ENCODE measurements around the gene HS2ST1. TPM values are rescaled to one million over a fixed set of nuclear protein-coding genes. Genes with fewer than 3 reads are reported as not detected.

The HS2ST1 gene
- total RNA-seq, 1 experiment from 2014 or later: 30.1 TPM

- TF ChIP-seq REST (IDR thresholded peaks at IDR 0.05; ENCODE audit: low read depth) (no peak), SRF (IDR thresholded peaks at IDR 0.05; ENCODE audit: low read depth) (no peak)
These were observed 2.0 kb upstream of the HS2ST1 start (continued) for GRCh38 chr1:86912281-86912900.

GRCh38 chr1:86913399-86913895, 988 bp upstream of the HS2ST1 start:
- Histone ChIP-seq H4K20me1 (ENCODE audit: insufficient read depth) (no peaks in the 10 kb centered on the region), H3K9ac (ENCODE audit: low read length) (peak overlapping the region; percentile 95), H3K9me2 (ENCODE audit: insufficient read depth) (no peaks in the 10 kb centered on the region), H3K27ac (ENCODE audit: low read depth, low read length) (peak overlapping the region; percentile 72), H2AFZ (ENCODE audit: low read depth, low read length, poor library complexity, severe bottlenecking) (peak overlapping the region; percentile 69), H3K9me3 (ENCODE audit: control insufficient read depth in 1 of 2, insufficient read depth in 1 of 2, low read depth in 1 of 2, low read length in 2 of 2) (no peaks in the 10 kb centered on the region), H3K79me2 (ENCODE audit: insufficient read depth, low read length) (peaks cover 92% of the 10 kb centered on the region), H3K4me1 (ENCODE audit: control insufficient read depth in 1 of 2, insufficient read depth in 2 of 2, low read length in 2 of 2) (peaks cover 11 to 21% of the 10 kb centered on the region in 2 experiments; a peak in 3 of 4 replicates), H3K36me3 (ENCODE audit: control insufficient read depth in 1 of 2, insufficient read depth in 2 of 2, low read length in 2 of 2) (no peaks in the 10 kb centered on the region), H3K4me2 (ENCODE audit: low read length) (peak overlapping the region; percentile 73), H3K4me3 (replicated peaks in 1 of 2; ENCODE audit: low read depth in 1 of 2, low read length in 2 of 2) (peak overlapping the region; percentile 92 to 94), H3K27me3 (ENCODE audit: insufficient read depth, low read length) (no peaks in the 10 kb centered on the region)
- TSS peak; percentile 72 for BruUV-seq (replicated peaks)
- intact Hi-C loops (cut with micrococcal nuclease): no loop called here
- TF ChIP-seq ZNF274 (IDR thresholded peaks at IDR 0.05; ENCODE audit: low read depth, low read length) (no peak), MAX (IDR thresholded peaks at IDR 0.05) (peak; percentile 23; the same call in 1 of the 2 replicates)
- DNase-seq (ENCODE audit: low read depth, low spot score): no peak
- ChIA-PET RAD21 (ENCODE audit: low non-redundant PET in 1 of 2, low total read pairs in 2 of 2, uncharacterized antibody in 2 of 2, unreplicated experiment in 2 of 2) (no interaction called here), POLR2A (interaction anchor here (0.9 to 1.3 kb wide), 3 partner anchors 9 to 209 kb away, joined by 4 to 7 read pairs (median 5); partner anchors contain the start of gene SH3GLB1), CTCF (no interaction called here)
- ATAC-seq: no peak

Data from HCT116 (cell line).